Measurements from ENCODE around the gene PCDHB5.
"Not testable (repeated sequence)": the region's sequence is repeated elsewhere in the genome, so short reads cannot be mapped to it uniquely, and the experiment has no call there.

The PCDHB5 gene

DNA sequence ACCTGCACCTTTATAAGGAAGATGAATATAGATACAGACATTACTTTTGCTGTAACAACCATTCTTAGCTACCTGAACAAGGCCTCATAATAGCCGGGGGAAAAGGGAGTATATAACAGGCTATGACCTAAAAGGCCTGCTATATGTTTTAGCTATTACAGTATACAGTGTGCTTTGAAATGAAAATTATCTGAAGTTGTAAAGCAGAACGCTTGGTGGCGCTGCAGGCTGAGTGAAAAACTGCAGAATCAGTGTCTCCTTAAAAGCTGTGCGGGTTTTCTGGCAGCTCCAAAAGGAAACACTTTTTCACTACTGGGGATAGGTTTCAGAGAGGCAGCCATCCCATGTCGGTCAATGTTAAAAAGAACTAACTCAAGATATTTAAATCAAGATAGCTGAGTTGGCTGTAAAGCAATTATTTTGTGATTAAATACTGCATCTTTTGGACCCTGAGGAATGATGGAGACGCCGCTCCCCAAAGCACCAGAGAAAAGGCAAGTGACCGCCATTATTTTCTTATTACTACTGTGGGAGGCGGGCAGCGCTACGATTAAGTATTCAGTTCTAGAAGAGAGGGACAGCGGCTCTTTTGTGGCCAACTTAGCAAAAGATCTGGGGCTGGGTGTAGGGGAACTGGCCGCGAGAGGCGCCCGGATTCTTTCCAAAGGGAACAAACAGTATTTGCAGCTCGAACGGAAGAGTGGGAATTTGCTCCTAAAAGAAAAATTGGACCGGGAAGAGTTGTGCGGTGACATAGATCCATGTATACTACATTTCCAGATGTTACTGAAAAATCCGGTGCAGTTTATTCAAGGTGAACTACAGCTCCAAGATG lies 20.8 kb downstream of the PCDHB5 start:
- no peak for DNase-seq

GRCh38 chr5:141157356-141157755 lies 22.4 kb downstream of the PCDHB5 start:
- DNase-seq, result not testable (repeated sequence)

DNA sequence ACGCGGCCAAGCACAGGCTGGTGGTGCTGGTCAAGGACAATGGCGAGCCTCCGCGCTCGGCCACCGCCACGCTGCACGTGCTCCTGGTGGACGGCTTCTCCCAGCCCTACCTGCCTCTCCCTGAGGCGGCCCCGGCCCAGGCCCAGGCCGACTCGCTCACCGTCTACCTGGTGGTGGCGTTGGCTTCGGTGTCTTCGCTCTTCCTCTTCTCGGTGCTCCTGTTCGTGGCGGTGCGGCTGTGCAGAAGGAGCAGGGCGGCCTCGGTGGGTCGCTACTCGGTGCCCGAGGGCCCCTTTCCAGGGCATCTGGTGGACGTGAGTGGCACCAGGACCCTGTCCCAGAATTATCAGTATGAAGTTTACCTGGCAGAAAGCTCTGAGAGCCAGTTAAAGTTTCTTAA lies 22.9 kb downstream of the PCDHB5 start:
- DNase-seq, result not testable (repeated sequence)

DNA sequence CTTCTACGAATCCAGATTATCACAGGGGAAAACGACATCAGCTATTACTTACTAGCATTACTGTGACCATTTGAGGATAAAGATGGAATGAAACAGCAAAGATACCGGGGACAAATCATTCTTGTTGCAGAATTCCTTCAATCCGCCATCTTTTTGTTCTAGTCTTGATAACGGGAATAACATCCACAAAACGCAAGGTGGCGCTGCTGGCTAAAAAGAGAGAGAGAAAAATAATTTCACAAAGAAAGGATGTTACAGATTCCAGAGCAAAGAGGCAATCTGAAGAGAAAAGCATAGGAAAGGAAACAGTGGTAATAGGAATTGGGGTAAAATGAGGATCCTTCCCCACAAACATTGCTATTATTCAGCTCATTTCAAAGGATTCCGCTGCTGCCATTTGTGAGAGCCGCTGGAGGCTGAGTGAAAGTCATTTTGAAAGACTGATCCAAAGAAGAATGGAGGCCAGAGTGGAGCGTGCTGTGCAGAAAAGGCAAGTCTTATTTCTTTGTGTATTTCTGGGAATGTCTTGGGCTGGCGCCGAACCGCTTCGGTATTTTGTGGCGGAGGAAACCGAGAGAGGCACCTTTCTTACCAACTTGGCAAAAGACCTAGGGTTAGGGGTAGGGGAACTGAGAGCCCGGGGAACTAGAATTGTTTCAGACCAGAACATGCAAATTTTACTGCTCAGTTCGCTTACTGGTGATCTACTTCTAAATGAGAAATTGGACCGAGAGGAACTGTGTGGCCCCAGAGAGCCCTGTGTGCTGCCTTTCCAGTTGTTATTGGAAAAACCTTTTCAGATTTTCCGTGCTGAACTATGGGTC lies 37.6 kb downstream of the PCDHB5 start, which contains the start of gene PCDHB7:
TSS of gene PCDHB7 (plus strand) at position 264 of the 824 bp plus-strand sequence. CDS start at position 456, 192 bp downstream.
- no peak for DNase-seq

GRCh38 chr5:141174291-141175104 lies 39.5 kb downstream of the PCDHB5 start:
- DNase-seq, result not testable (repeated sequence)

- no peak for DNase-seq
Measured at GRCh38 chr5:141175933-141176332, 40.9 kb downstream of the PCDHB5 start.

- not testable (repeated sequence) for DNase-seq
Measured at GRCh38 chr5:141177577-141178191, 42.7 kb downstream of the PCDHB5 start, which contains the start of gene PCDHB8. Gene PCDHB8, plus strand, starts transcription at chr5:141177790. Its CDS starts 245 bp downstream, at chr5:141178035.

DNA sequence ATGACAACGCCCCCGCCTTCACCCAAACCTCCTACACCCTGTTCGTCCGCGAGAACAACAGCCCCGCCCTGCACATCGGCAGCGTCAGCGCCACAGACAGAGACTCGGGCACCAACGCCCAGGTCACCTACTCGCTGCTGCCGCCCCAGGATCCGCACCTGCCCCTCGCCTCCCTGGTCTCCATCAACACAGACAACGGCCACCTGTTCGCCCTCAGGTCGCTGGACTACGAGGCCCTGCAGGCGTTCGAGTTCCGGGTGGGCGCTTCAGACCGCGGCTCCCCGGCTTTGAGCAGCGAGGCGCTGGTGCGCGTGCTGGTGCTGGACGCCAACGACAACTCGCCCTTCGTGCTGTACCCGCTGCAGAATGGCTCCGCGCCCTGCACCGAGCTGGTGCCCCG lies 44.4 kb downstream of the PCDHB5 start:
- DNase-seq, result not testable (repeated sequence)

GRCh38 chr5:141179876-141180275 lies 44.9 kb downstream of the PCDHB5 start:
- not testable (repeated sequence) for DNase-seq

DNA sequence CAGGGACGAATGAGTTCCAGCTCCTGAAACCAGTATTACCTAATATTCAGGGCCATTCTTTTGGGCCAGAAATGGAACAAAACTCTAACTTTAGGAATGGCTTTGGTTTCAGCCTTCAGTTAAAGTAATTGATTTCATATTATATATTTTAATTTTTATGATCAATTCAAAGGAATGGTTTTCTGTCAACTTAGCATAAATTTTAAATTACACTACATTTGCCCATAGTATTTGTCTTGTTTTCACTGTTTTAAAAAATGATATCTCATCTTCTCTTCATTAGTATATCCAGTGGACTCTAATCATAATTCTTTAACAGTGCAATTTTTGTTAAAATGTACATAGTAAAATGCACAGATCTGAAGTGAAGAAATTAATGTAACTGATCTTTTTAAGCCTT lies 45.3 kb downstream of the PCDHB5 start:
- DNase-seq, result no peak

DNA sequence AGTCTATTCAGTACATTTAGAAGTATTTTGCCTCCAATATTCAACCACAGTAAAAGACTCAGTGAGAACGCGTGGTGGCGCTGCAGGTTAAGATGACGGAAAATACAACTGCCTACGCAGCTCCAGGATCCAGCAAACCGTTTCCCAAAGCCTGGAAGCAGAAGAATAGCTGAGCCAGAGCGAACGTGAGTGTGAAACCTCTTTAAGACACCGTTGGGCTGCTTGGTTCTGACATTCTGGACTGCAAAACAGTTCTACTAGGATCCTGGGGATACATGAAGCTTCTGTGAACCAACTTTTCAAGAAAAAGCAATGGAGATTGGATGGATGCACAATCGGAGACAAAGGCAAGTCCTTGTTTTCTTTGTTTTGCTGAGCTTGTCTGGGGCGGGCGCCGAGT lies 47.2 kb downstream of the PCDHB5 start, which contains the start of gene PCDHB16:
TSS of gene PCDHB16 (plus strand) at position 140 of the 400 bp plus-strand sequence. CDS start at position 313, 173 bp downstream.
- no peak for DNase-seq

- DNase-seq, result not testable (repeated sequence)
Measured at GRCh38 chr5:141184117-141184855, 49.3 kb downstream of the PCDHB5 start.

GRCh38 chr5:141186897-141187512 lies 52.0 kb downstream of the PCDHB5 start, which contains the start of gene PCDHB9:
Gene PCDHB9, plus strand, starts transcription at chr5:141187161. Its CDS starts 158 bp downstream, at chr5:141187319.
- no peak for DNase-seq

Data from CD4-positive, alpha-beta T cell treated with Interleukin-15 for 1 hour (primary cell).